ENCODE data around the gene TSSC4. TPM values are rescaled to one million over a fixed set of nuclear protein-coding genes. Genes with fewer than 3 reads are reported as not detected.

TSSC4 gene
- total RNA-seq, 1 experiment from 2014 or later, result 34.9 TPM

DNA sequence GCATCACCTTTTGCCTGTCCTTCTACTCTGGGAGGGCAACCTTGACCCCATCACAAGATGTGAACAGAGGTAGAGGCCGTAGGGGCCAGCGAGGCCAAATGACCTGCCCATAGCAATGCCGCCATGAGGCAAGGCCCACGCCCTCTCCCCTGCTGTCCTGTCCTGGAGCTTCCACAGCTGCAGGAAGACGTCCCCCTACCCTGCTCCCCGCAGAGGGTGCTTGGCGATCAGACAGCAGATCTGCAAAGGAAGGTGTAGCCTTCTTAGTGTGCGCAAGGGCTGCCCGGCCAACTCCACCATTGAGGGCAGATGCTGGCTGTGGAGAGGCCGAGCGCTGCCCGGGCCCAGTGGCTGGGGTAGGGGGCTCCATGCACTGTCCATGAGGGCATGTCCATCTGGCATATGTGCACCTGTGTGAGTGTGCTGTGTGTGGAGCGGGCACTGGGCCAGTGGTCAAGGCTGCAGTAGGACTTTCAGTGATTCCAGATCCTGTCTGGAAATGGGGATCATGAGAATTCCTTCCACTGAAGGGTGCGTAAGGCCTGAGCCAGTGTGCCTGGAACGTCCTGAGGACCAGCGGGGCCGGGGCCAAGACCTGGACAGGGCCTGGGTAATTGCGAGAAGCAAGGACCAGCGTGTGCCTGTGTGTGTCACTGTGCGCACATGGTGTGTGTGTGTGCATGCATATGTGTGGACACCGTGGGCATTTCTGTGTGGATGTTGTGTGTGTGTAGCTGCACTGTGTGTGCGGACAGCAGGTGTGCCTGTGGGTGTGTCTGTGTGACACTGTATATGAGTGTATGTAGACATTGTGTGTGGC, 32.8 kb downstream of the TSSC4 start:
- no peak for DNase-seq (ENCODE audit: low read depth)

DNA sequence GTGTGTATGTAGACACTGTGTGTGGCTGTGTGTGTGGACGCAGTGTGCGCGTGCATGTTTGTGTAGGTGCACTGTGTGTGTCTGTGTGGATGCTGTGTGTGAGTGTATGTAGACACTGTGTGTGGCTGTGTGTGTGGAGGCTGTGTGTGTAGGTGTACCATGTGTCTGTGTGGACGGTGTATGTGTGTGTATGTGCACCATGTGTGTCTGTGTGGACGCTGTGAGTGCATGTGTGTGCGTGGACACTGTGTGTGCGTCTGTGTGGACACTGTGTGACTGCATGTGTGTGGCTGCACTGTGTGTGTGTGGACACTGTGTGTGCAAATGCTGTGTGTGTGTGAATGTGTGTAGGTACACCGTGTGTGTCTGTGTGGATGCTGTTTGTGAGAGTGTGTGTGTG, 33.5 kb downstream of the TSSC4 start:
- no peak for DNase-seq (ENCODE audit: low read depth)

DNA sequence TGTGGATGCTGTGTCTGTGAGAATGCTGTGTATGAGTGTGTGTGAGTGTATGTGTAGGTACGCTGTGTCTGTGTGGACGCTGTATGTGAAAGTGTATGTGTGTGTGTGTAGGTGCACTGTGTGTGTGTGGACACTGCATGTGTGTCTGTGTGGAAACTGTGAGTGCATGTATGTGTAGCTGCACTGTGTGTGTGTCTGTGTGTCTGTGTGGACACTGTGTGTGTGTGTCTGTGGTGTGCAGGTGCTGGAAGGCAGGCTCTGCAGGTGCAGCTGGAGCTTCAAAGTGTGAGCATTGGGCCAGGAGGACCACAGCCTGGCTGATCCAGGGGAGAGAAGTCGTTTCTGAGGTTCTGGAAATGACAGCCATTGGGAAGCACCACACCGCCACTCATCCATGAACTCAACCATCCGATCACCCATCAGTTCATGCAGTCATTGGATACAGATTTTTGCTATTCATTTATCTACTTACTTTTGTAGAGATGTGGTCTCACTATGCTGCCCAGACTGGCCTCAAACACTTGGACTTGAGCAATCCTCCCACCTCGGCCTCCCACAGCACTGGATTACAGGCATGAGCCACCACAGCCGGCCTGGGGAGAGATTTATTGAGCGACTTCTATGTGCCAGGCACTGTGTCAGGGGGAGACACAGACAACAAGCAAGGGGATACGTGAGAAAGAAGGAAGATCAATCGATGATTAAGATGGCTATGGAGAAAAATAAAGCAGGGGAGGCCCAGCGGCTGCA, 34.1 kb downstream of the TSSC4 start:
- no peak for DNase-seq (ENCODE audit: low read depth)

DNA sequence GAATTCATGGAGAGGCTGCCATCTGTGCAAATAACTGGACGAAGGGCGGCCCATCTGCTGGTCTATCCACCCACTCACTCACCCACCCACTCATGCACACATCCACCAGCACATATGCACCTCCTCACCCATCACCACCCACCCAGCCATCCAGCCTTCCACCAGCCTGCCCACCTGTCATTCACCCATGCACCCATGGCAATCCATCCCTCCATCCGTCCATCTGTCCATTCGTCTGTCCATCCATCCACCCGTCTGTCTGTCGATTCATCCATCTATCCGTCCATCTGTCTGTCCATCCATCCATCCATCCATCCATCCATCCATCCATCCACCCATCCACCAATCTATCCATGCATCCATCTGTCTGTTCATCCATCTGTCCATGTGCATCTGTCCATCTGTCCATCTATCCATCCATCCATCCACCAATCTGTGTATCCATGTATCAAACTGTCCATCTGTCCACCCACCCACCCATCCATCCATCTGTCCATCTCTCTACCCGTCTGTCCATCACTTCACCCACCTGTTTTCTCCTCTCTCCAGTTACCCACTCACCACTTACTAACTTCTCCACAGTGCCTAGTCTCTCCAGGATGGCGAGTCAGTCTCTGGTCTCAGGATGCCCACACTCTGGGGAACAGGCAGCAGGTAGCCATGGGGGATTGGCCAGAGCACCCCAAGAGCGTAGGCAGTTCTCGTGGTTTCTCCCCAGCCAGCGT, 34.9 kb downstream of the TSSC4 start:
- DNase-seq (ENCODE audit: low read depth), result no peak

DNA sequence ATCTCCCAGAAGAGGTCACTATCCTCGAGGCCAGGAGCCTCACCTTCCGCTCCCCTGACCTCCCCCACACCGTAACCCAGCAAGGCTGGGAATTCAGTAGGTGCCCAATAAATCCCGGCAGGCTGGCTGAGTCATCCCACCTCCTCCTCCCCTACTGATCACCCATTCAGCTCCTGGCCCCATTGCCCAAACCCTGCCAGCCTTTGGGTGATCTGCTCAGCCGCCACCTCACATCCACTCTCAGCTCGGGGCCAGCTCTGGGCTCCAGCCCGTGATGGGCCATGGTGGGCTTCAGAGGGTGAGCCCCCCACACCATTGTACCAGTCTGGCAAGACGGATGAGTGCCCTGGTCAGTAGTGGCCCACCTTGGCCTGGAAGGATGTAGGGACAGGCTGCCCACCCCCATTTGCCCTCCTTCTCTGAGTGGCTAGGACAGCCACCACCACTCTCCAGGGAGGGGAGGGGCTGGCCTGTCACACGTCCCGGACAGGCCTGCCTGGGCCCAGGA, 35.5 kb downstream of the TSSC4 start:
- no peak for DNase-seq (ENCODE audit: low read depth)

DNA sequence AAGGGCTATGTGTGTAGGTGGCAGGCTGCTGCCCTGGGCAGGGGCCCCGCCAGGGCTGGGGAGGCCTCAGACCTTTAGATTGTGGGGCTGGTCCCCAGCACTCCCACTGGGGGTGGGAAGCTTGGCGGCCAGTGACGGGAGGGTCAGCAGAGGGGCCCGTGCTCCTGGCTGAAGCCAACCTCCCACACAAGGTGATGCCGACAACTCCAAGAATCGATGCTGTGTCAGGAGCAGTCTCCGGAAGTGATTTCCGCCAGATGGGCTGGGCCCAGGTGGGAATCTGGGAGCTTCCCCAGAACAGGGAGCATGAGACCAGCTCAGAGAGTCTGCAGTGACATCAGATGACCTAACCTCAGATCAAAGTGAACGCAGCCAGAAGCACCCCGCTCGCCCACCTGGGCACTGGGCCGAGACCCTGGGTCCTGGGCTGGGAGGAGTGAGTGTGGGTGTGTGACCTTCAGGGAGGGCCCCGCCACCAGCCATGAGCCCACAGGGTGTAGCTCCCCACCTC, 36.0 kb downstream of the TSSC4 start:
- no peak for DNase-seq (ENCODE audit: low read depth)

DNA sequence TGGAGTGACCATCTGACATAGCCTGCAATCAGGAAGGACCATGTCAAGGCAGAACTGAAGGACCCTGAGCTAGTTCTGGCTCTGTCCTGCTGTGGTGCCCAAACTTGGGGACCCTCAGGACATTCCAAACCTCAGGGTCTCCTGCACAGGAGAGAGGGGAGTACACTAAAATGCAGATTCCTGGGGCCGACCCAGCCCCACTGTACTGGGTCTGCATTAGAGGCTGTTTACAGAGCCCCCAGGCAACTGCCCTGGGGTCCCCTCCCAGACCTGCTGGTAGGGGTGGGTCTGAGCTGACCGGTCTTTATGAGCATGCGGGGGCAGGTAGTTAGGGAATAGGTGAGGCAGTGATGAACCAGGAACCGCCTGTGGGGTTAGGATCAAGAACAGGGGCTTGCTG, 37.0 kb downstream of the TSSC4 start:
- DNase-seq (ENCODE audit: low read depth), result no peak

DNA sequence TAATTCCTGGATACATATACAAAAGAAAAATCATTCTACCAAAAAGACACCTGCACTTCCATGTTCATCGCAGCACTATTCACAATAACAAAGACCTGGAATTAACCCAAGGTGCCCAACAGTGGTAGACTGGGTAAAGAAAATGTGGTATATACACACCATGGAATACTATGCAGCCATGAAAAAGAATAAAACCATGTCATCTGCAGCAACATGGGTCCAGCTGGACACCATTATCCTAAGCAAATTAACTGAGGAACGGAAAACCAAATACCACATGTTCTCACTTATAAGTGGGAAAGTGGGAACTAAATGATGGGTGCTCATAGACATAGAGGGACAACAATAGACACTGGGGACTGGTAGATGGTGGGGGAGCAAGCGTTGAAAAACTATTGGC, 39.3 kb downstream of the TSSC4 start:
- no peak for DNase-seq (ENCODE audit: low read depth)

DNA sequence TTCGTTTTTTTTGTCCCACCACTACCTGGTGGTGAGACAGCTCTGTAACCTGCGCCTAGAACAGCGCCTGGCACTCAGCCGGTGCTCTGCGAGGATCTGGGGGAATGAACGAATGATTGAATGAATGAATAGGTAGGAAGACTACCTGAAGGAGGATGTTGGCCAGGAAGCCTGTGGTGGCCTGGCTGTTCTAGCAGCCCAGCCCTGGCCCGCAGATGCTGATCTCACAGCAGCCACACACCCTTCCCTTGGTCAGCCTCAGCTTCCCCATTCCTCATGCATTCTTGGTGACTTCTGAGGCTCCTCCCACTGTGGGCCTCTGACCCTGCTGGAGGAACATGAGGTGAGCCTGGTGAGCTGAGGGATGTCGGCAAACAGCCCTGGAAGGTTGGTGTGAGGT, 40.1 kb downstream of the TSSC4 start:
- no peak for DNase-seq (ENCODE audit: low read depth)

DNA sequence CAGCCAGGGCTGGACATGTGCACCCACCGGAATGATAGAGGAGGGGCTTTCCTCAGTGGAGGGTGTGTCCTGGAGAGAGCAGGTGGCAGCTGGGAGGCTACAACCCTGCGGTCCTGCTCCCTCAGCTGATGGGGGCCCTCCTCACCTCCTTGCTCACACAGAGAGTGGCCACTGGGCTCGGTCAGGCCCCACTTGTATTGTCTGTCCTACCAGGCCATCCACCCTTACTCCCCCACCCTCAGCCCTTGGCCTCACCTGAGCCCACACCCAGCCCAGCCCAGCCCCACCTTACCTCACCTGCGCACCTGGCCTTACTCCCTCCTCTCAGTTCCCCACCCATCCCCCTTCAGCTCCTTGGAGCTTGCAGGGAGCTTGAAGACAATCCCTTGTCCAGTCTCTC, 40.6 kb downstream of the TSSC4 start:
- DNase-seq (ENCODE audit: low read depth), result no peak

DNA sequence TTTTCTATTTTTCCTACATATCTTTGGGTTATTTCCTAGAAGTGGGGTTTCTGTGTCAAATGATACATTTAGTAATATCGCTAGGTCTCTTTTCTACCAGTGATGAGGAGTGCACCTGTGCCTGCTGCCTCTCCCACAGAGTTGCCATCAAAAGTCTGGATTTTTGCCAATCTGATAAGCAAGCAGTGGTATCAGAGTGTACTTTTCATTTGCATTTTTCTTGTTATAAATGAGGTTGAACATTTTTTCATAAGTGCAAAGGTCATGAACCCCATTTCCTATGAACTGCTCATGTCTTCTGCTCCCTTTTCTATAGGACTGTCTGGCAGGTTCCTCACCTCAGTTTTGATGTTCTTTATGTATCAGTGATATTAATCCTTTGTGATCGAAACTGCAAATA, 42.0 kb downstream of the TSSC4 start:
- no peak for DNase-seq (ENCODE audit: low read depth)

DNA sequence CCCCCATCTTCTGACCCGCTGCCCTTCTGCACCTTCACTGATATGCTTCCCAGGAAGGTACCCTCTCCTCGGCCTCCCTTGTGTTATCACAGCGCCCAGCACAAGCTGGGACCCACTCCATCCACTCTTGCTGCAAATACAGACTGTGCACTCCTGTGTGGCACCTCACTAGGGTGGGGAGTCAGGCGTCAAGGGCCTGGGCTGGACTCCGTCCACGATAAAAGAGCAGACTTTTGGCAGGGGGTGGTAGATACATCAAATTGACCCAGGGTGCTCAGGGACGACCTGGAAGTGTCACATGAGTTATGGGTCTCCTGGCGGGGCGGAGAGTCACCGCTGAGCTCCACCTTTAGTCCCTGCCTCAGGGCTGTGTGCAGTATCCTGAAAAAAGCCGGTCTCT, 42.9 kb downstream of the TSSC4 start:
- no peak for DNase-seq (ENCODE audit: low read depth)

DNA sequence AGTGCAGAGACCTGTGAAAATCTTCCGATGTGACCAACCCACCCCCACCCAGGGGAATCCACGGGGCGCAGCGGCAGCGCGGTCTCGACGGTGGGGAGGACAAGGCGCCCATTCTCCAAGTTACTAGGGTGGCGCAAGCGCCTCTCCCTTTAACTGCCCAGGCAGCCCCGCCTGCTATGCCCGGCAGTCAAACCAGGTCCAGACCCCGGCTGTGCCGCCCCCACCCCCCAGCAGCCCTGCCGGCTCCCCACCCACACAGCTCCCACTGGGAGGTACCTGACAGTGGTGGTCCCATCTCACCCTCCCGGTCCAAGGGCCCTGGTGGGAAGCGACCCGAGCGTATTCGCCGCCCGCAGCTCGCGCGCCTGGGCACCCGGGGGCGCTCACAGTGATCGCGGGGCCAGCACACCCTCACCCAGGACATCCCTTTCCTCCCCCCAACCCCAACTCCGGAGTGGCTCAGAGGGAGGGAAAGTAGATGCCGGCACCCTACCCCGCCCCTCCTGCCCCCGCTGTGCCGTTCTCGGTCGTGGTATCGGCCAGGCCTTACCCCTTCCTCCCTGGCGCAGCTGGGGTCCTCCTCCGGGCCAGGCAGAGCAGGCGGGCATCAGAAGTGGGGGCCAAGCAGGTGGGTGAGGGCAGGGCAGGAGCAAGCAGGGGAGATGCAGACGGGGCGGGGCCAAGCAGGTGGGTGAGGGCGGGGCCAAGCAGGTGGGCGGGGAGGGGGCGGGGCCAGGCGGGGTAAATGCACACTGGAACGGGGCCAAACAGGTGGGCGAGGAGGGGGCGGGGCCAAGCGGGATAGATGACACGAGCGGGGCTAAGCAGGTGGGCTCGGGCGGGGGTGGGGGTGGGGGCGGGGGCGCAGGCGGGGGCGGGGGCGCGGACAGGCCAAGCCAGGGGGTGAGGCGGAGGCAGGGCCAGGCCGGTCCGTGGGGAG, 43.6 kb downstream of the TSSC4 start, which contains the start of gene TRPM5:
Gene TRPM5, minus strand, starts transcription at position 634 of the 940 bp plus-strand sequence. CDS start 21,478 bp downstream, outside the sequence.
- no peak for DNase-seq (ENCODE audit: low read depth)

DNA sequence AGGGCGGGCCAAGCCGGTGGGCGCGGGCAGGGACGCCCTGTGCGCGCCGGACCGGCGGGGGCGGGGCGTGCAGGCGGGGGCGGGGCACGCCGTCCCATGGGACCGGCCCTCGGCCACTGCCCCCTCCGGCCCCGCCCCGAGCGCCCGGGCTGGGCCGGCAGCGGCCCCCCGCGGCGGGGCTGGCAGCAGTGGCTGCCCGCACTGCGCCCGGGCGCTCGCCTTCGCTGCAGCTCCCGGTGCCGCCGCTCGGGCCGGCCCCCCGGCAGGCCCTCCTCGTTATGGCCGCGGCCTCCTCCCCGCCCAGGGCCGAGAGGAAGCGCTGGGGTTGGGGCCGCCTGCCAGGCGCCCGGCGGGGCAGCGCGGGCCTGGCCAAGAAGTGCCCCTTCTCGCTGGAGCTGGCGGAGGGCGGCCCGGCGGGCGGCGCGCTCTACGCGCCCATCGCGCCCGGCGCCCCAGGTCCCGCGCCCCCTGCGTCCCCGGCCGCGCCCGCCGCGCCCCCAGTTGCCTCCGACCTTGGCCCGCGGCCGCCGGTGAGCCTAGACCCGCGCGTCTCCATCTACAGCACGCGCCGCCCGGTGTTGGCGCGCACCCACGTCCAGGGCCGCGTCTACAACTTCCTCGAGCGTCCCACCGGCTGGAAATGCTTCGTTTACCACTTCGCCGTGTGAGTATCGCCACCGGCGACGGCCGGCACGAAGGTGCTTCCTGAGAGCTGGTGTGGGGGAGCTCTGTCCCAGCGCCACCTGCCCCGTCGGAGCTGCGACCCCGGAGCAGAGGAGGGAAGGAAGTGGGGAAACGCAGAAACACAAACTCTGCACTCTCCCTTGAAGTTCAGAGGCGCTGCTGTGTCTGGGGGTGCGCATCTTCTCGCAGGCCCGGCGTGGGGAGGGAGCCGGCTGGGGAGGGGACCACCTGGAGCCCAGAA, 44.5 kb downstream of the TSSC4 start, which contains the start of gene KCNQ1:
Gene KCNQ1, plus strand, starts transcription at position 188 of the 925 bp plus-strand sequence. Its CDS starts 91 bp downstream, at position 279.
- DNase-seq (ENCODE audit: low read depth), result no peak

DNA sequence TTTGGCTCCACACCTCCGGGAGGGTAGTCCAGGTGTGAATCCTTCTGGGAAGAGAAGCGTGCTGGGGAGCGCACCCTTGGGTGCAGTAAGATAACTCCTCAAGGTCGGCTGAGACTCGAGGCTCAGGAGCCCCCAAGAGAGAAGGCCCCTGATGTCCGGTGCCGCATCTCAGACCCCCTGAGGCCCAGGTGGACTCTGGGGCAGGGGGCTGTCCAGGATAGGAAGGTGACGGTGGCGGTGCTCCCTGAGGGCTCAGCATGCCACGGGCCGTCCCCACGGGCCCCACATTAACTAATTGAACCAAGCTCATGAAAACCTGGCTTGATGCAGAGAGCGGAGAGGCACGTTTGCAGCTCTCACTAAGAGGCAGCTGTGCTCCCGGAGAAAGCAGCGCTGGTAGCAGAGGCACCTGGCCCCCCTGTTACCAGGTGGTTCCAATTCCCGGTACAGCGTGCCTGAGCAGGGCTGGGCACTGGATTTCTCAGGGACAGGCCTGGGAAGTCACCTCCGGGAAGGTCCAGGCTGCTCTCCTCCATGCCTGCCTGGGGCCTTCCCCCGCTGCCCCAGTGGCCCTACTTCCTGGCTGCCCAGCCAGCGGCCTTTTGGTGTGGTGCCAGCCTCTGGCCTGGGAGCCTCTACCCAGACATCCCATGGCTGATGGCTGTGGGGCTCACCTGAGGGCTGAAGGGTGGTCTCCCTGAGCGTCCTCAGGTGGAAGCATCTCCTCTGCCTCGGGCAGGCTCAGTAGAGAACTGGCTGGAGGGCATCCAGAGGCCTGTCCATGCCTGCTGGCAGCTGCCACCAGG, 45.4 kb downstream of the TSSC4 start:
- no peak for DNase-seq (ENCODE audit: low read depth)

DNA sequence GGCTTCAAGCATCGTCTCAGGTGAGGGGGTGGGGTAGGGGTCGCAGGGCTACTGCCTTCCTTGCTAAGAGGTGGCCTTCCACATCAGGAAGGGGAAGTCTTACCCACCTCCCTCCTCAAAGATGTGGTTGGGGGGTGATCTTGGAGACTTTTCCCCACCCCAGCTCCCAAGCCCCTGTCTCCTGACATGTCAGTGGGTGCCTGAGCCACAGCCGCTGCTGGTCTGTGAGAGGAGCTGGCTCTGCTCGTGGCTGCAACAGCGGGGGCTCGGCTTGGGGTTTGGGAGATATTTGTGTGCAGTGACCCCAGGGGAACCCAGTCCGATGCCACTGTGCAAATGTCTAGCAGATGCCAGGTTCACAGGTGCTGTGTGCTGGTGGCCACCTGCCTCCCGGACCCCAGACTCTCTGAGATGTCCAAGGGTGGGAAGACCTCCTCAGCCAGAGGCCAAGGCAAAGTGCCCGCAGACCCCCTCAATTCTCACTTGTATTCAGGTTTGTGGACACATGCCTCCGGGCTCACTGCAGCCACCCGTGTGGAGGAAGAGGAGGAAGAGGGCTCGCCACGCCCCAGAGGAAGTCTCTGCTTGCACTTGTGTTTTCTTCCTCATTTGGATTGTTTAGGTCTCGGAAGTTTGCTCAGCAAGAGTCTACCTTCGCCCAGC, 46.2 kb downstream of the TSSC4 start:
- no peak for DNase-seq (ENCODE audit: low read depth)

DNA sequence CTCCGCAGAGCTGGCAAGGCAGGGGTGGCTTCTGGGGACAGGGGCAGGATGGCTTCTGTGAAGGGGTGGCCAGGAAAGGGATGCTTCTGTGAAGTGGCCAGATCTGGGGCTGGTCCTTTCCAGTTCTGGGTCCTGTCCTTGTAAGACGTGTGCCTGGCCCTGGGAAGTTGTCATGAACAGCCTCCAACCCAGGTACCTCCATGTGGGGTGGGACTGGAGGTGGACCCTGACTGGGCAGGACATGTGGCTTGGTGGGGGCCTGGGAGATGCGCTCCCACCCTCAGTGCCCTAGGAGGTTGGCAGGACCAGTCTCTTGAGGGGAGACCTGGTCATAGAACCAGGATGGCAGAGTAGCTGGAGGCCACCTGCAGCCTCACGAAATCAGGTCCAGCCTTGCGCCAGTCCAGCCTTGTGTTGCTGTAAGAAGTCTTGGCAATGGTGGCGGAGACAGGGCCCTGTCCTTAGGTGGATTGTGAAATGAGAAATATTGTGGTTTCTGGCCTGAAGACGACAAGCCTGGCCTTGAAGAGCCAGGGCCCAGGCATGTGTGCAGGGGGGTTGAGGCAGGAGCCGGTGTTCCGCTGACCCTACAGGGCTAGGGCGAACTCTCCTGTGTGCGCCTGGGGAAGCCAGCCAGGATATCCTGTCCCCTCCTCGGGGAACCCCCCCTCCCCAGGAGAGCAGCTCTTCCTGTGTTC, 46.9 kb downstream of the TSSC4 start:
- DNase-seq (ENCODE audit: low read depth), result no peak
